T-helper 1 cell treated with Interleukin-12 subunit alpha and Interleukin-12 subunit beta and Interleukin-4 antibody, amounts not matched to agents 30 ng/mL and 1 ng/mL, for 36 hours (primary cell): Measurements from ENCODE around the gene AS3MT. TPM values are rescaled to one million over a fixed set of nuclear protein-coding genes. Genes with fewer than 3 reads are reported as not detected.
"Not testable (repeated sequence)": the region's sequence is repeated elsewhere in the genome, so short reads cannot be mapped to it uniquely, and the experiment has no call there.

Experiments
- intact Hi-C: fragments of 100-400 bp; cut with micrococcal nuclease; formaldehyde crosslinking; loops from one replicate; pipeline ENCODE4 v1.15.1; 2024
- total RNA-seq: library from RNA; stranded (reverse); gene quantifications from 2 replicates; pipeline ENCODE4 v1.2.3, GENCODE V29; 2022

Gene AS3MT
- total RNA-seq, 1 donor from 2014 or later, result not detected

- intact Hi-C loops, result loop anchor here (1.0 to 10.0 kb wide), 16 partner anchors 65 to 1204 kb away; partner anchors contain the start of genes ARL3, ATP5MK, BORCS7 and GBF1
Observed at GRCh38 chr10:102918817-102919245, 49.6 kb downstream of the AS3MT start.

- intact Hi-C loops, result loop anchor here (2.0 to 10.0 kb wide), 6 partner anchors 192 to 1203 kb away; partner anchors contain the start of genes NFKB2, PCGF6, PPRC1 and SFR1
Observed at GRCh38 chr10:102919246-102919959, 50.1 kb downstream of the AS3MT start.

GRCh38 chr10:102919992-102920739 lies 50.9 kb downstream of the AS3MT start:
- intact Hi-C loops, result loop anchor here (2.0 to 10.0 kb wide), 6 partner anchors 193 to 1203 kb away; partner anchors contain the start of genes NFKB2, PCGF6, PPRC1 and SFR1

- intact Hi-C loops, result no loop called here
Observed at GRCh38 chr10:102923601-102924000, 54.3 kb downstream of the AS3MT start.

GRCh38 chr10:102926842-102927241 lies 57.6 kb downstream of the AS3MT start:
- intact Hi-C loops, result no loop called here

- intact Hi-C loops, result no loop called here
Observed at GRCh38 chr10:102927311-102928010, 58.2 kb downstream of the AS3MT start.

GRCh38 chr10:102928442-102928841 lies 59.2 kb downstream of the AS3MT start:
- intact Hi-C loops, result not testable (repeated sequence)

GRCh38 chr10:102930720-102931119 lies 61.5 kb downstream of the AS3MT start:
- intact Hi-C loops, result no loop called here

- intact Hi-C loops, result no loop called here
Observed at GRCh38 chr10:102931643-102932042, 62.4 kb downstream of the AS3MT start.

- intact Hi-C loops, result no loop called here
Observed at GRCh38 chr10:102935505-102935904, 66.2 kb downstream of the AS3MT start.

GRCh38 chr10:102935939-102936605 lies 66.8 kb downstream of the AS3MT start:
- intact Hi-C loops, result no loop called here

GRCh38 chr10:102941401-102941800 lies 72.1 kb downstream of the AS3MT start:
- intact Hi-C loops, result no loop called here

GRCh38 chr10:102945449-102945848 lies 76.2 kb downstream of the AS3MT start:
- intact Hi-C loops, result no loop called here

- intact Hi-C loops, result no loop called here
Observed at GRCh38 chr10:102945962-102946361, 76.7 kb downstream of the AS3MT start.

GRCh38 chr10:102946992-102947391 lies 77.7 kb downstream of the AS3MT start:
- intact Hi-C loops, result no loop called here

GRCh38 chr10:102948176-102948575 lies 78.9 kb downstream of the AS3MT start:
- intact Hi-C loops, result no loop called here

GRCh38 chr10:102948786-102949185 lies 79.5 kb downstream of the AS3MT start:
- intact Hi-C loops, result no loop called here

- intact Hi-C loops, result no loop called here
Observed at GRCh38 chr10:102949916-102950315, 80.6 kb downstream of the AS3MT start.

- intact Hi-C loops, result no loop called here
Observed at GRCh38 chr10:102951316-102951715, 82.0 kb downstream of the AS3MT start.
